Heart right ventricle (tissue), 16 donors: ENCODE measurements around the gene CDCA3. TPM values are rescaled to one million over a fixed set of nuclear protein-coding genes. Genes with fewer than 3 reads are reported as not detected.

Experiments
- ATAC-seq, 8 donors: fragments of 200-7000 bp; cut with Tn5 transposase; one replicate each; pipeline ENCODE4 v1.9.1; 2020; ENCODE audit warnings: mild to moderate bottlenecking in 8 of 8, moderate library complexity in 8 of 8, moderate number of reproducible peaks in 1 of 8
- DNase-seq, 2 donors: peaks; one replicate each; pipeline ENCODE4 v3.0.0-alpha.2; 2020
- H3K27ac ChIP-seq, 10 donors: fragments of 200-600 bp; sonication (generic) in 2 of 10; one replicate each; pipeline versions ENCODE4 v1.5.0 to v1.8.0; 2020 to 2022; ENCODE audit warnings: mild to moderate bottlenecking in 3 of 10
- H3K27me3 ChIP-seq, 7 donors: fragments of 200-600 bp; one replicate each; pipeline ENCODE4 v1.8.0; 2021 to 2022; ENCODE audit warnings: mild to moderate bottlenecking in 2 of 7
- H3K36me3 ChIP-seq, 9 donors: fragments of 200-600 bp; sonication (generic) in 1 of 9; one replicate each; pipeline versions ENCODE4 v1.5.0 to v1.8.0; 2020 to 2022; ENCODE audit warnings: mild to moderate bottlenecking in 2 of 9
- H3K4me1 ChIP-seq, 9 donors: fragments of 200-600 bp; sonication (generic) in 1 of 9; one replicate each; pipeline versions ENCODE4 v1.5.0 to v1.8.0; 2020 to 2022; ENCODE audit warnings: mild to moderate bottlenecking in 4 of 9
- H3K4me3 ChIP-seq, 10 donors: fragments of 200-600 bp; sonication (generic) in 2 of 10; one replicate each; pipeline versions ENCODE4 v1.5.0 to v1.8.0; 2020 to 2022; ENCODE audit warnings: mild to moderate bottlenecking in 7 of 10, moderate library complexity in 2 of 10
- H3K9me3 ChIP-seq, 11 donors: fragments of 200-600 bp in 10 of 11; sonication (generic) in 2 of 11; one replicate each; pipeline versions ENCODE4 v1.5.0 to v1.8.0; 2013 to 2022; ENCODE audit warnings: mild to moderate bottlenecking in 2 of 11, control low read depth in 1 of 11, moderate library complexity in 1 of 11
- CTCF ChIP-seq, 9 donors: fragments of 200-600 bp; sonication (generic) in 2 of 9; IDR thresholded peaks; one replicate each; pipeline versions ENCODE4 v1.5.0 to v1.8.0; 2021 to 2022; ENCODE audit warnings: antibody characterized with exemption in 9 of 9, mild to moderate bottlenecking in 5 of 9, moderate library complexity in 1 of 9
- WGBS, 2 donors: extraction: QIAGEN DNeasy Blood & Tissue Kit; methylation state at CpG; one replicate each; pipeline ENCODE4 v1.1.7; 2013; ENCODE audit warnings: inconsistent platforms in 1 of 2; 5-methylcytosine and 5-hydroxymethylcytosine counted together
- intact Hi-C, 10 donors: fragments of 100-400 bp; cut with DNase I; formaldehyde crosslinking; loops; one replicate each; pipeline versions ENCODE4 v1.11.1 to v1.14.2; 2022
- long read RNA-seq, 3 donors: library from polyadenylated mRNA; unstranded; transcript quantifications; one replicate each; pipeline ENCODE4 v2.0.0, GENCODE V29; 2020 to 2021
- polyA plus RNA-seq, 2 donors: library from polyadenylated mRNA; stranded (reverse); fragments of 200-250 nt; gene quantifications; one replicate each; pipeline ENCODE4 v1.2.3, GENCODE V29; 2013
- total RNA-seq, 10 donors: library from RNA; stranded (reverse); fragmentation: NEBNext Ultra II Directional in 3 of 10; extraction: Animal tissue kit (Norgen Biotek cat#: 25700) in 3 of 10; gene quantifications; one replicate each; pipeline versions ENCODE4 v1.2.1 to v1.2.4, GENCODE V29; 2021 to 2023
- donor health status: Arrhythmogenic right ventricular cardiomyopathy.
- donor health status: ischemic (EF 13 %, LVEDD 7.1; RV severe dilation, severe dysfunction).
- donor health status: healthy with polysubstance abuse.
- donor health status: DM: no; HTN: yes; CAD: no.
- donor health status: DM: no; HTN: no; CAD: no.
- donor health status: ischemic (EF 25% LVEDD 6.9; RV normal size, moderate dysfunction).
- donor health status: ischemic (EF 25% LVEDD 5.7; RV mildly dilated, moderate dysfunction).
- donor health status: healthy.
- donor health status: DM: yes; HTN: yes; CAD: no.
- donor health status: Ischemic cardiomyopathy.
- donor health status: ischemic (EF 35%, LVEDD 5.7; RV mildly dilated, moderate dysfunction).
- donor health status: nonischemic (EF 11% LVEDD 7.7; RV severe dilation, severe dysfunction).
- donor health status: DM: yes; HTN: yes; CAD: no.
- donor health status: PGD.
- donor health status: ischemic (EF 29% LVEDD 5.4; RV normal size, mild dysfunction).
- donor health status: nonischemic (EF 23%, LVEDD 6.1; RV moderate dilation, normal function).

Gene CDCA3
- total RNA-seq (1 to 10 TPM in 3 of 10 donors, under 1 TPM in 6, not detected in 1; 0.22 to 4.0 (median 0.55) TPM), polyA plus RNA-seq (1 to 10 TPM in 1 of 2 donors, under 1 TPM in 1; 0.45 to 1.5 TPM)
- long read RNA-seq, donor 1, partial matches to known transcripts, result 0 of 2 reads
- long read RNA-seq, donor 1, other reads (novel, unspliced or antisense), result 2 of 2 reads
- long read RNA-seq, donor 2, partial matches to known transcripts, result 0 of 3 reads
- long read RNA-seq, donor 2, other reads (novel, unspliced or antisense), result 3 of 3 reads
- long read RNA-seq, donor 3, partial matches to known transcripts, result 0 of 7 reads
- long read RNA-seq, donor 3, other reads (novel, unspliced or antisense), result 7 of 7 reads

- ATAC-seq, result peak; percentile 76 to 86 (median 82)
- WGBS, 2 donors, result 0% methylated on average over 37 of the region's 37 CpGs
Measured at GRCh38 chr12:6851153-6851920, at the start of gene CDCA3. CDCA3 (minus strand) TSS chr12:6851286; CDS start chr12:6850952, 334 bp downstream.

GRCh38 chr12:6899837-6900519 lies 48.9 kb upstream of the CDCA3 start:
- WGBS, 2 donors, result 57 to 69% methylated on average over 10 of the region's 10 CpGs
- intact Hi-C loops, result no loop called here
- DNase-seq, result peak; percentile 50 to 83

More at GRCh38 chr12:6851153-6851920, at the start of gene CDCA3:
- Histone ChIP-seq H3K4me3 (peak within 1 kb of the TSS; percentile 50 to 93 (median 68)), H3K36me3 (peaks cover 0 to 52% (median 9%) of the 10 kb centered on the region in 9 donors), H3K27ac (peak within 1 kb of the TSS; percentile 18 to 99 (median 94)), H3K9me3 (no peaks in the 10 kb centered on the region), H3K4me1 (peaks cover 3 to 26% (median 16%) of the 10 kb centered on the region in 9 donors), H3K27me3 (no peaks in the 10 kb centered on the region)
- peak in 1 of 9 donors; percentile 6 for TF ChIP-seq CTCF (IDR thresholded peaks at IDR 0.05)
- peak; percentile 91 to 97 for DNase-seq
- intact Hi-C loops, result no loop called here

GRCh38 chr12:6899427-6899826 lies 48.3 kb upstream of the CDCA3 start:
- H3K27me3 ChIP-seq, result no peaks in the 10 kb centered on the region
- H3K4me1 ChIP-seq, result peaks cover 0 to 18% (median 11%) of the 10 kb centered on the region in 9 donors
- no peak for TF ChIP-seq CTCF (IDR thresholded peaks at IDR 0.05)
- ATAC-seq (no peak), DNase-seq (no peak)
- H3K36me3 ChIP-seq, result no peaks in the 10 kb centered on the region
- WGBS, 2 donors, result 73 to 89% methylated on average over 5 of the region's 5 CpGs
- intact Hi-C loops, result no loop called here
- no peak overlapping the region for H3K27ac ChIP-seq
- H3K4me3 ChIP-seq, result no peak overlapping the region
- H3K9me3 ChIP-seq, result no peaks in the 10 kb centered on the region

More at GRCh38 chr12:6899837-6900519, 48.9 kb upstream of the CDCA3 start:
- Histone ChIP-seq H3K9me3 (no peaks in the 10 kb centered on the region), H3K27ac (peak overlapping the region in 1 of 10 donors; percentile 1), H3K27me3 (no peaks in the 10 kb centered on the region), H3K36me3 (no peaks in the 10 kb centered on the region), H3K4me3 (no peak overlapping the region), H3K4me1 (peaks cover 0 to 21% (median 11%) of the 10 kb centered on the region in 9 donors)
- ATAC-seq, result peak in 6 of 8 donors; percentile 12 to 46 (median 20)
- no peak for TF ChIP-seq CTCF (IDR thresholded peaks at IDR 0.05)

GRCh38 chr12:6896846-6897435 lies 45.9 kb upstream of the CDCA3 start:
- no peak for TF ChIP-seq CTCF (IDR thresholded peaks at IDR 0.05)
- intact Hi-C loops, result no loop called here
- 79 to 81% methylated on average over 6 of the region's 6 CpGs for WGBS, 2 donors
- no peaks in the 10 kb centered on the region for H3K36me3 ChIP-seq
- ATAC-seq (no peak), DNase-seq (no peak)
- H3K4me3 ChIP-seq, result no peak overlapping the region
- H3K27ac ChIP-seq, result no peak overlapping the region
- peaks cover 0 to 13% (median 5%) of the 10 kb centered on the region in 9 donors for H3K4me1 ChIP-seq
- no peaks in the 10 kb centered on the region for H3K9me3 ChIP-seq
- no peaks in the 10 kb centered on the region for H3K27me3 ChIP-seq
